K562 (cell line): ENCODE measurements around the gene NAPA. TPM values are rescaled to one million over a fixed set of nuclear protein-coding genes. Genes with fewer than 3 reads are reported as not detected.
A peak's percentile ranks its signal among the peaks of the same experiment; 100 is the strongest.

ENCODE experiments used
- AFF1 ChIP-seq, 2 experiments: fragments of 450-650 bp; IDR thresholded peaks; 2 replicates each; pipeline ENCODE4 v1.6.1; 2018; ENCODE audit warnings: mild to moderate bottlenecking in 2 of 2, low read depth in 1 of 2; ENCODE audit not compliant: partially characterized antibody in 2 of 2
- CBX2 ChIP-seq: fragments of 200-600 bp; sonication (generic); IDR thresholded peaks from one replicate; pipeline ENCODE4 v1.6.1; 2012; ENCODE audit warnings: mild to moderate bottlenecking, low read length, inconsistent platforms; ENCODE audit not compliant: insufficient read depth, poor library complexity, severe bottlenecking
- GTF2F1 ChIP-seq: IDR thresholded peaks from 2 replicates; pipeline ENCODE4 v1.6.1; 2011; ENCODE audit warnings: low read depth, low read length, improper control_type of control experiment
- KAT8 ChIP-seq: fragments of 450-650 bp; IDR thresholded peaks from 2 replicates; pipeline ENCODE4 v1.6.1; 2016; ENCODE audit warnings: low read depth, mild to moderate bottlenecking
- KDM1A ChIP-seq, 2 experiments: fragments of 450-650 bp; IDR thresholded peaks; 2 replicates each; pipeline ENCODE4 v1.6.1; 2016; ENCODE audit warnings: mild to moderate bottlenecking in 2 of 2
- MAFK ChIP-seq: IDR thresholded peaks from 2 replicates; pipeline ENCODE4 v1.6.1; 2011; ENCODE audit warnings: low read length, improper control_type of control experiment
- MEIS2 ChIP-seq: fragments of 450-650 bp; IDR thresholded peaks from 2 replicates; pipeline ENCODE4 v1.6.1; 2014; ENCODE audit warnings: mild to moderate bottlenecking; ENCODE audit not compliant: partially characterized antibody
- PCBP2 ChIP-seq: fragments of 200-400 bp; formaldehyde crosslinking; IDR thresholded peaks from 2 replicates; pipeline ENCODE4 v1.6.1; 2018; ENCODE audit warnings: low read length, low read depth, mild to moderate bottlenecking, moderate library complexity; ENCODE audit not compliant: poor library complexity, severe bottlenecking
- POLR2A ChIP-seq: fragments of 450-650 bp; conservative IDR thresholded peaks from 2 replicates; pipeline ENCODE4 v1.6.1; 2016
- SMARCB1 ChIP-seq: IDR thresholded peaks from 2 replicates; pipeline ENCODE4 v1.6.1; 2011; ENCODE audit warnings: improper control_type of control experiment, low read depth; ENCODE audit not compliant: insufficient read length
- SREBF1 ChIP-seq: fragments of 150-350 bp; IDR thresholded peaks from 2 replicates; pipeline ENCODE4 v1.6.1; 2014; ENCODE audit warnings: antibody characterized with exemption, low read depth, low read length, borderline replicate concordance
- TFAM ChIP-seq: fragments of 250-450 bp; sonication (Bioruptor Pico); conservative IDR thresholded peaks from 2 replicates; pipeline ENCODE4 v1.5.0; 2021; ENCODE audit warnings: mild to moderate bottlenecking, moderate library complexity
- ZBTB5 ChIP-seq: fragments of 450-650 bp; IDR thresholded peaks from 2 replicates; pipeline ENCODE4 v1.6.1; 2017; ENCODE audit warnings: antibody characterized with exemption
- ZNF324 ChIP-seq: fragments of 250-450 bp; sonication (Bioruptor Pico); IDR thresholded peaks from 2 replicates; pipeline ENCODE4 v1.4.0; 2020; ENCODE audit warnings: mild to moderate bottlenecking
- ZNF695 ChIP-seq: fragments of 450-650 bp; formaldehyde crosslinking; IDR thresholded peaks from 2 replicates; pipeline ENCODE4 v1.4.0; 2020; ENCODE audit warnings: mild to moderate bottlenecking, moderate library complexity
- polyA plus RNA-seq, 8 experiments: library from polyadenylated mRNA; depleted of rRNA in 4 of 8; stranded (reverse) in 5 of 8; unstranded in 3 of 8; fragments of >200 nt; fragmentation: Nextera tagmentation in 2 of 8; fragmentation: Illumina TruSeq in 1 of 8; extraction: Ambion mirVana in 2 of 8; extraction: Trizol in 1 of 8; gene quantifications; 2 replicates each; pipeline versions ENCODE4 v1.2.1 to v1.2.3, GENCODE V29; 2011 to 2014; ENCODE audit warnings: inconsistent platforms in 1 of 8, missing spikeins in 1 of 8
- total RNA-seq, 7 experiments: library from RNA; depleted of rRNA in 6 of 7; stranded (reverse); fragments of >200 nt in 6 of 7; fragmentation: Illumina TruSeq in 2 of 7; extraction: Trizol in 2 of 7; gene quantifications; 2 replicates each; pipeline versions ENCODE4 v1.2.1 to v1.2.3, GENCODE V29; 2011 to 2021; ENCODE audit warnings: low replicate concordance in 1 of 7
- TF ChIP-seq, protein P1 (sequence below): fragments of 450-650 bp; formaldehyde crosslinking; IDR thresholded peaks from 2 replicates; pipeline ENCODE4 v1.4.0; 2020; ENCODE audit warnings: mild to moderate bottlenecking, mixed read lengths
- TF ChIP-seq, protein P2 (sequence below): sonication (generic); formaldehyde crosslinking; IDR thresholded peaks from 2 replicates; pipeline ENCODE4 v1.8.1; 2023; ENCODE audit warnings: mild to moderate bottlenecking, missing genetic modification reagents

Gene NAPA
- total and polyA plus RNA-seq, 9 of the 15 experiments (the other 6 are each of a cell fraction or from before 2014, with no cell fraction given): 5.4 to 98.6 (median 77.5) TPM

DNA sequence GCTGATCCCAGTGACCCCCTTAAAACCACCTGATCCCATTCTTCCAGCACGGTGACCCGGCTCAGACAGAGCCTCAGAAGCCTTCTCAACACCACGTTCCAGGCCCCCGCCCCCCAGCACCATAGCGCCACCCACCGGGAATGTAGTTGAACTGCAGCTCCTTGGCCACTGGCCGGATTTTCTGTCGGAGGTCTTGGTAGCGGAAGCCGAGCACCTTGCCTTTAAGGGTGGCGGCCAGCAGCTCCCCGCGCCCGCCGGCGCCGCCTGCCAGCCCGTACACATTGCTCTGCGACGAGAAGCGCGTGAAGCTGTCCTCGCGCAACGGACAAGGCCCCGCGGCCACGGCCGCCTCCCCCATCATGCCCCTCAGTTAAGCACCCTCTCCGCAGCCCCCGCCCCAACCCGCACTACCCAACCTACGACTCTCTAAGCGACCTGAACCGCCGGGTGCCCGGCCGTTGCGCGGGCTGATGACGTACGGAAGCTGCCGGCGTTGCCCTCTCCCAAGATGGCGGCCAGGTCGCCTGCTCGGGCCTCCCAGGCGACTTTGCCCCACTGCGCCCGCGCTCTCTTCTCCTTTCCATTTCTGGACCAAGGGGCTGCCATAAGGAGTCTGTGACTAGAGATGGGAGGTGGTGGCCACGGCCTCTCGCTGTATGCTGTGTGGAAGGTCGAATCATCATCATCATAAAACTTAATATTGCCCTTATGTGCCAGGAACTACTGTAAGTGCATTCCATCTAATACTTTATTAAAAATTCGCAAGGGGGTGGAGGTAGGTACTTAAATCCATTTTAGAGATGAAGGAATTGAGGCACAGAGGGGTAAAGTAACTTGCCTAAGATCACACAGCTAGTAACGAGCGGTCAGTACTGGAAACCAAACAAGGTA is 30.8 kb downstream of the NAPA start, which contains the start of gene KPTN (continued):
- TF ChIP-seq ZBTB5: no peak
- TF ChIP-seq SMARCB1: no peak
- TF ChIP-seq GTF2F1: no peak
- TF ChIP-seq PCBP2: no peak
- peak; percentile 87 for TF ChIP-seq POLR2A
- TF ChIP-seq, protein P1, sequence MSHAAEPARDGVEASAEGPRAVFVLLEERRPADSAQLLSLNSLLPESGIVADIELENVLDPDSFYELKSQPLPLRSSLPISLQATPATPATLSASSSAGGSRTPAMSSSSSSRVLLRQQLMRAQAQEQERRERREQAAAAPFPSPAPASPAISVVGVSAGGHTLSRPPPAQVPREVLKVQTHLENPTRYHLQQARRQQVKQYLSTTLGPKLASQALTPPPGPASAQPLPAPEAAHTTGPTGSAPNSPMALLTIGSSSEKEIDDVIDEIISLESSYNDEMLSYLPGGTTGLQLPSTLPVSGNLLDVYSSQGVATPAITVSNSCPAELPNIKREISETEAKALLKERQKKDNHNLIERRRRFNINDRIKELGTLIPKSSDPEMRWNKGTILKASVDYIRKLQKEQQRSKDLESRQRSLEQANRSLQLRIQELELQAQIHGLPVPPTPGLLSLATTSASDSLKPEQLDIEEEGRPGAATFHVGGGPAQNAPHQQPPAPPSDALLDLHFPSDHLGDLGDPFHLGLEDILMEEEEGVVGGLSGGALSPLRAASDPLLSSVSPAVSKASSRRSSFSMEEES: no peak
- no peak for TF ChIP-seq TFAM (CRISPR knock-in tag)
- TF ChIP-seq, protein P2, sequence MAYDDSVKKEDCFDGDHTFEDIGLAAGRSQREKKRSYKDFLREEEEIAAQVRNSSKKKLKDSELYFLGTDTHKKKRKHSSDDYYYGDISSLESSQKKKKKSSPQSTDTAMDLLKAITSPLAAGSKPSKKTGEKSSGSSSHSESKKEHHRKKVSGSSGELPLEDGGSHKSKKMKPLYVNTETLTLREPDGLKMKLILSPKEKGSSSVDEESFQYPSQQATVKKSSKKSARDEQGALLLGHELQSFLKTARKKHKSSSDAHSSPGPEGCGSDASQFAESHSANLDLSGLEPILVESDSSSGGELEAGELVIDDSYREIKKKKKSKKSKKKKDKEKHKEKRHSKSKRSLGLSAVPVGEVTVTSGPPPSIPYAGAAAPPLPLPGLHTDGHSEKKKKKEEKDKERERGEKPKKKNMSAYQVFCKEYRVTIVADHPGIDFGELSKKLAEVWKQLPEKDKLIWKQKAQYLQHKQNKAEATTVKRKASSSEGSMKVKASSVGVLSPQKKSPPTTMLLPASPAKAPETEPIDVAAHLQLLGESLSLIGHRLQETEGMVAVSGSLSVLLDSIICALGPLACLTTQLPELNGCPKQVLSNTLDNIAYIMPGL: peak; percentile 88; the same call in 1 of the 2 replicates
- no peak for TF ChIP-seq ZNF324 (CRISPR knock-in tag)
- TF ChIP-seq SREBF1: no peak
- no peak for TF ChIP-seq KAT8
- TF ChIP-seq KDM1A (IDR thresholded peaks at IDR 0.05): peak in 1 of 2 experiments; percentile 66; a peak in 2 of 4 replicates
- TF ChIP-seq MAFK: no peak
- peak in 1 of 2 experiments; percentile 32 for TF ChIP-seq AFF1 (IDR thresholded peaks at IDR 0.05; ENCODE audit: low read depth in 1 of 2, partially characterized antibody in 2 of 2)
- TF ChIP-seq CBX2: no peak
- no peak for TF ChIP-seq ZNF695
- TF ChIP-seq MEIS2: no peak
